ENCODE results near the gene MACO1. TPM values are rescaled to one million over a fixed set of nuclear protein-coding genes. Genes with fewer than 3 reads are reported as not detected.

The MACO1 gene
- total and polyA plus RNA-seq, 2 experiments from 2014 or later, result 12.4 to 16.8 TPM

- 61 to 68% methylated on average over 15 of the region's 15 CpGs for WGBS, 2 experiments (ENCODE audit: low coverage in 1 of 2, low lambda C conversion rate in 2 of 2, missing lambda C conversion rate in 2 of 2)
- no peak for TF ChIP-seq EZH2phosphoT487 (IDR thresholded peaks at IDR 0.05; ENCODE audit: insufficient read depth, low read depth)
- TF ChIP-seq EZH2 (IDR thresholded peaks at IDR 0.05; ENCODE audit: insufficient read depth, poor library complexity, severe bottlenecking), result no peak
- in situ Hi-C loops (cut with MboI), result no loop called here
Observed at GRCh38 chr1:25524568-25525360, 94.1 kb downstream of the MACO1 start.

GRCh38 chr1:25525361-25525688, 94.6 kb downstream of the MACO1 start:
- 72 to 77% methylated on average over 4 of the region's 4 CpGs for WGBS, 2 experiments (ENCODE audit: low coverage in 1 of 2, low lambda C conversion rate in 2 of 2, missing lambda C conversion rate in 2 of 2)
- H3K4me2 ChIP-seq (ENCODE audit: unreplicated experiment), result no peak overlapping the region
- no peak overlapping the region for H3K4me3 ChIP-seq
- no peaks in the 10 kb centered on the region for H4K20me1 ChIP-seq (ENCODE audit: insufficient read depth)
- peaks cover 7% of the 10 kb centered on the region; the same call in 1 of the 2 replicates for H3K27me3 ChIP-seq (replicated peaks; ENCODE audit: insufficient read depth)
- H3K79me2 ChIP-seq (ENCODE audit: insufficient read depth), result no peaks in the 10 kb centered on the region
- H3K27ac ChIP-seq, result no peak overlapping the region
- in situ Hi-C loops (cut with MboI), result no loop called here
- H3K9me2 ChIP-seq (ENCODE audit: insufficient read depth), result no peaks in the 10 kb centered on the region
- DNase-seq, result no peak
- no peak for TF ChIP-seq EZH2 (IDR thresholded peaks at IDR 0.05; ENCODE audit: insufficient read depth, poor library complexity, severe bottlenecking)
- no peak for TF ChIP-seq EZH2phosphoT487 (IDR thresholded peaks at IDR 0.05; ENCODE audit: insufficient read depth, low read depth)
- H3K9ac ChIP-seq, result no peak overlapping the region
- no peaks in the 10 kb centered on the region for H3K4me1 ChIP-seq (ENCODE audit: insufficient read depth)
- no peaks in the 10 kb centered on the region for H3K36me3 ChIP-seq (ENCODE audit: low read depth)
- H3F3A ChIP-seq (ENCODE audit: insufficient read depth), result no peaks in the 10 kb centered on the region
- H2AFZ ChIP-seq, result no peak overlapping the region
- H3K9me3 ChIP-seq (ENCODE audit: low read depth), result no peaks in the 10 kb centered on the region

More at GRCh38 chr1:25524568-25525360, 94.1 kb downstream of the MACO1 start:
- no peak overlapping the region for H3K9ac ChIP-seq
- no peaks in the 10 kb centered on the region for H3K9me3 ChIP-seq (ENCODE audit: low read depth)
- H3K4me3 ChIP-seq, result no peak overlapping the region
- H2AFZ ChIP-seq, result no peak overlapping the region
- no peak overlapping the region for H3K4me2 ChIP-seq (ENCODE audit: unreplicated experiment)
- peaks cover 5% of the 10 kb centered on the region; the same call in 1 of the 2 replicates for H3F3A ChIP-seq (ENCODE audit: insufficient read depth)
- DNase-seq, result no peak
- no peaks in the 10 kb centered on the region for H3K79me2 ChIP-seq (ENCODE audit: insufficient read depth)
- peaks cover 7% of the 10 kb centered on the region; the same call in 1 of the 2 replicates for H3K27me3 ChIP-seq (replicated peaks; ENCODE audit: insufficient read depth)
- no peaks in the 10 kb centered on the region for H3K4me1 ChIP-seq (ENCODE audit: insufficient read depth)
- H3K27ac ChIP-seq, result no peak overlapping the region
- no peaks in the 10 kb centered on the region for H3K36me3 ChIP-seq (ENCODE audit: low read depth)
- no peaks in the 10 kb centered on the region for H4K20me1 ChIP-seq (ENCODE audit: insufficient read depth)
- H3K9me2 ChIP-seq (ENCODE audit: insufficient read depth), result no peaks in the 10 kb centered on the region

- H3K4me2 ChIP-seq (ENCODE audit: unreplicated experiment), result no peak overlapping the region
- TF ChIP-seq EZH2phosphoT487 (IDR thresholded peaks at IDR 0.05; ENCODE audit: insufficient read depth, low read depth) (no peak), EZH2 (IDR thresholded peaks at IDR 0.05; ENCODE audit: insufficient read depth, poor library complexity, severe bottlenecking) (no peak)
- H3K27ac ChIP-seq, result no peak overlapping the region
- no peaks in the 10 kb centered on the region for H3K9me3 ChIP-seq (ENCODE audit: low read depth)
- no peaks in the 10 kb centered on the region for H3K4me1 ChIP-seq (ENCODE audit: insufficient read depth)
- DNase-seq, result no peak
- H3K9me2 ChIP-seq (ENCODE audit: insufficient read depth), result no peaks in the 10 kb centered on the region
- no peak overlapping the region for H2AFZ ChIP-seq
- H4K20me1 ChIP-seq (ENCODE audit: insufficient read depth), result no peaks in the 10 kb centered on the region
- H3F3A ChIP-seq (ENCODE audit: insufficient read depth), result no peaks in the 10 kb centered on the region
- in situ Hi-C loops (cut with MboI), result no loop called here
- no peak overlapping the region for H3K9ac ChIP-seq
- H3K27me3 ChIP-seq (replicated peaks; ENCODE audit: insufficient read depth), result peaks cover 7% of the 10 kb centered on the region; the same call in 1 of the 2 replicates
- no peaks in the 10 kb centered on the region for H3K79me2 ChIP-seq (ENCODE audit: insufficient read depth)
- no peaks in the 10 kb centered on the region for H3K36me3 ChIP-seq (ENCODE audit: low read depth)
- H3K4me3 ChIP-seq, result no peak overlapping the region
- WGBS, 2 experiments (ENCODE audit: low coverage in 1 of 2, low lambda C conversion rate in 2 of 2, missing lambda C conversion rate in 2 of 2), result 88 to 95% methylated on average over 2 of the region's 2 CpGs
Observed at GRCh38 chr1:25526753-25527152, 96.1 kb downstream of the MACO1 start.

GRCh38 chr1:25527226-25527846, 96.6 kb downstream of the MACO1 start:
- WGBS, 2 experiments (ENCODE audit: low coverage in 1 of 2, low lambda C conversion rate in 2 of 2, missing lambda C conversion rate in 2 of 2), result 62 to 70% methylated on average over 12 of the region's 12 CpGs
- Histone ChIP-seq H3K9ac (no peak overlapping the region), H2AFZ (no peak overlapping the region), H3K27me3 (replicated peaks; ENCODE audit: insufficient read depth) (peaks cover 7% of the 10 kb centered on the region; the same call in 1 of the 2 replicates), H3K4me1 (ENCODE audit: insufficient read depth) (no peaks in the 10 kb centered on the region), H3K27ac (no peak overlapping the region), H4K20me1 (ENCODE audit: insufficient read depth) (no peaks in the 10 kb centered on the region), H3K4me2 (ENCODE audit: unreplicated experiment) (no peak overlapping the region), H3F3A (ENCODE audit: insufficient read depth) (no peaks in the 10 kb centered on the region), H3K9me2 (ENCODE audit: insufficient read depth) (no peaks in the 10 kb centered on the region), H3K4me3 (no peak overlapping the region), H3K79me2 (ENCODE audit: insufficient read depth) (no peaks in the 10 kb centered on the region), H3K36me3 (ENCODE audit: low read depth) (no peaks in the 10 kb centered on the region), H3K9me3 (ENCODE audit: low read depth) (no peaks in the 10 kb centered on the region)
- in situ Hi-C loops (cut with MboI), result no loop called here
- DNase-seq, result no peak
- no peak for TF ChIP-seq EZH2phosphoT487 (IDR thresholded peaks at IDR 0.05; ENCODE audit: insufficient read depth, low read depth)
- TF ChIP-seq EZH2 (IDR thresholded peaks at IDR 0.05; ENCODE audit: insufficient read depth, poor library complexity, severe bottlenecking), result no peak

All from GM23248 (cell line).